Neural progenitor cell (in vitro differentiated cells): Measurements from ENCODE around the gene CRB2. TPM values are rescaled to one million over a fixed set of nuclear protein-coding genes. Genes with fewer than 3 reads are reported as not detected.

ENCODE experiments used
- DNase-seq: peaks from one replicate; pipeline ENCODE4 v3.0.0-alpha.2; 2016; ENCODE audit warnings: low spot score
- H2AFZ ChIP-seq: fragments of 200-600 bp; sonication (generic); replicated peaks from 2 replicates; pipeline ENCODE4 v1.6.1; 2016; ENCODE audit warnings: antibody characterized with exemption
- H3F3A ChIP-seq: fragments of 200-600 bp; sonication (generic); 2 replicates; pipeline ENCODE4 v1.6.1; 2016; ENCODE audit warnings: antibody characterized with exemption, low read depth
- H3K27ac ChIP-seq: fragments of 200-600 bp; sonication (generic); 2 replicates; pipeline ENCODE4 v1.5.1; 2016; ENCODE audit warnings: mild to moderate bottlenecking
- H3K27me3 ChIP-seq: fragments of 200-600 bp; sonication (generic); 2 replicates; pipeline ENCODE4 v1.6.1; 2016; ENCODE audit warnings: mild to moderate bottlenecking, moderate library complexity
- H3K36me3 ChIP-seq: fragments of 200-600 bp; sonication (generic); 2 replicates; pipeline ENCODE4 v1.5.1; 2016
- H3K4me1 ChIP-seq: fragments of 200-600 bp; sonication (generic); 2 replicates; pipeline ENCODE4 v1.6.1; 2016; ENCODE audit warnings: mixed run types
- H3K4me2 ChIP-seq: fragments of 200-600 bp; sonication (generic); 2 replicates; pipeline ENCODE4 v1.6.1; 2016
- H3K4me3 ChIP-seq: fragments of 200-600 bp; sonication (generic); 2 replicates; pipeline ENCODE4 v1.5.1; 2016
- H3K79me2 ChIP-seq: fragments of 200-600 bp; sonication (generic); 2 replicates; pipeline ENCODE4 v1.6.1; 2016; ENCODE audit warnings: low read depth
- H3K9ac ChIP-seq: fragments of 200-600 bp; sonication (generic); 2 replicates; pipeline ENCODE4 v1.6.1; 2016
- H3K9me3 ChIP-seq: fragments of 200-600 bp; sonication (generic); 2 replicates; pipeline ENCODE4 v1.5.1; 2016; ENCODE audit warnings: low read depth
- H4K20me1 ChIP-seq: fragments of 200-600 bp; sonication (generic); 2 replicates; pipeline ENCODE4 v1.6.1; 2016; ENCODE audit warnings: low read depth
- H3K27ac Mint-ChIP-seq: 3 replicates; pipeline ENCODE4 v1.8.0; 2021; ENCODE audit warnings: mixed read lengths
- H3K27me3 Mint-ChIP-seq: 2 replicates; pipeline ENCODE4 v1.8.0; 2022; ENCODE audit warnings: low read depth, mild to moderate bottlenecking, inconsistent platforms, moderate library complexity, mixed read lengths; ENCODE audit not compliant: insufficient read depth
- H3K36me3 Mint-ChIP-seq: 3 replicates; pipeline ENCODE4 v1.8.0; 2021; ENCODE audit warnings: mixed read lengths
- H3K4me1 Mint-ChIP-seq: 3 replicates; pipeline ENCODE4 v1.8.0; 2021; ENCODE audit warnings: mixed read lengths
- H3K4me3 Mint-ChIP-seq: 3 replicates; pipeline ENCODE4 v1.8.0; 2021; ENCODE audit warnings: mild to moderate bottlenecking, moderate library complexity, mixed read lengths
- H3K9me3 Mint-ChIP-seq: 3 replicates; pipeline ENCODE4 v1.8.0; 2020; ENCODE audit warnings: mixed read lengths
- EZH2 ChIP-seq: fragments of 200-600 bp; sonication (generic); IDR thresholded peaks from 2 replicates; pipeline ENCODE4 v1.6.1; 2017; ENCODE audit warnings: antibody characterized with exemption, mild to moderate bottlenecking, moderate library complexity
- EZH2phosphoT487 ChIP-seq: fragments of 200-600 bp; sonication (generic); IDR thresholded peaks from 2 replicates; pipeline ENCODE4 v1.6.1; 2017; ENCODE audit warnings: antibody characterized with exemption
- total RNA-seq: library from RNA; depleted of rRNA; stranded (reverse); fragments of >200 nt; gene quantifications from 2 replicates; pipeline ENCODE4 v1.2.3, GENCODE V29; 2015; ENCODE audit warnings: low replicate concordance
- TF ChIP-seq, protein P1 (sequence below): fragments of 200-600 bp; sonication (generic); IDR thresholded peaks from 2 replicates; pipeline ENCODE4 v1.5.1; 2017; ENCODE audit warnings: antibody characterized with exemption, mild to moderate bottlenecking

CRB2 gene
- total RNA-seq, 1 donor from 2014 or later: 18.5 TPM

DNA sequence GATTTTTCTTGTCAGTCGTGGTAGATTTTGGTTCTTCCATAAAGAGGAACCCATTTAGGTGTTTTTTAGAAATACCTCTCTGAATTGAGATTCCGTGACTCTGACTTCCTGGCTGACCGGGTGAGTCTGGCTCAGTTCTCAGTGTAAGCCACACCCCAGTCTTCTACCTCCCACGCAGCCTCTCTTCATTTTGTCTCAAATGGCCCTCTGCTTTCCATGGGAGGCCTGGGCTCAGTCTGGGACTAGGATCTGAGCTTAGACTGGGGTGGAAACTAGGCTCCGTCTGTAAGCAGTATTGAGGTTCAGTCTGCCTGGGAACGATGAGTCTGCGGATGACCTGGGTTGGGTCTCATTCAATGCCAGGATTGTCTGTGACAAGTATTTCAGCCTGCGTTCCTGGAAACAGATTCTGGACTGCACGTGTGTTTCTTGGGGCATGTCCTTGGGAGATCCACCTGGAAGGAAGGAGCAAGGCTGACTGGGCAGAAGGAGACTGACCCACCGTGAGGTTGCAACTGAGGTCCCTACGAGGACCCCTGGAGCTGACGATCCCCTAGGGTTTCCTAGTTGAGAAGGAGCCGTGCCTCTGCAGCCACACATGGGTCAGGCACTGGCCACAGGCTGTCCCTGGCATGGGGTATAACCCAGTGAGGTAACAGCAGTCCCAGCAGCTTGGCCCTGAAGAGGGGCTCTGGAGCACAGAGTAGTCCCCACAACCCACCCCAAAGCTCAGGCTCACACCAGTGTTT is 12.4 kb upstream of the CRB2 start:
- no peak overlapping the region for H3K4me2 ChIP-seq
- Mint-ChIP-seq H3K27ac (no peak overlapping the region), H3K27me3 (peaks cover 4% of the 10 kb centered on the region), H3K36me3 (no peaks in the 10 kb centered on the region), H3K4me1 (peaks cover 31% of the 10 kb centered on the region), H3K9me3 (no peaks in the 10 kb centered on the region), H3K4me3 (no peak overlapping the region)
- H3K27me3 ChIP-seq: no peaks in the 10 kb centered on the region
- no peak for DNase-seq
- TF ChIP-seq, protein P1, sequence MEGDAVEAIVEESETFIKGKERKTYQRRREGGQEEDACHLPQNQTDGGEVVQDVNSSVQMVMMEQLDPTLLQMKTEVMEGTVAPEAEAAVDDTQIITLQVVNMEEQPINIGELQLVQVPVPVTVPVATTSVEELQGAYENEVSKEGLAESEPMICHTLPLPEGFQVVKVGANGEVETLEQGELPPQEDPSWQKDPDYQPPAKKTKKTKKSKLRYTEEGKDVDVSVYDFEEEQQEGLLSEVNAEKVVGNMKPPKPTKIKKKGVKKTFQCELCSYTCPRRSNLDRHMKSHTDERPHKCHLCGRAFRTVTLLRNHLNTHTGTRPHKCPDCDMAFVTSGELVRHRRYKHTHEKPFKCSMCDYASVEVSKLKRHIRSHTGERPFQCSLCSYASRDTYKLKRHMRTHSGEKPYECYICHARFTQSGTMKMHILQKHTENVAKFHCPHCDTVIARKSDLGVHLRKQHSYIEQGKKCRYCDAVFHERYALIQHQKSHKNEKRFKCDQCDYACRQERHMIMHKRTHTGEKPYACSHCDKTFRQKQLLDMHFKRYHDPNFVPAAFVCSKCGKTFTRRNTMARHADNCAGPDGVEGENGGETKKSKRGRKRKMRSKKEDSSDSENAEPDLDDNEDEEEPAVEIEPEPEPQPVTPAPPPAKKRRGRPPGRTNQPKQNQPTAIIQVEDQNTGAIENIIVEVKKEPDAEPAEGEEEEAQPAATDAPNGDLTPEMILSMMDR: no peak
- TF ChIP-seq EZH2 (no peak), EZH2phosphoT487 (no peak)
- H3K4me3 ChIP-seq: no peak overlapping the region
- peaks cover 26% of the 10 kb centered on the region for H3F3A ChIP-seq
- H3K36me3 ChIP-seq: no peaks in the 10 kb centered on the region
- no peaks in the 10 kb centered on the region for H3K4me1 ChIP-seq
- no peaks in the 10 kb centered on the region for H4K20me1 ChIP-seq
- no peaks in the 10 kb centered on the region for H3K9me3 ChIP-seq
- no peak overlapping the region for H3K27ac ChIP-seq
- H2AFZ ChIP-seq: no peak overlapping the region
- no peaks in the 10 kb centered on the region for H3K79me2 ChIP-seq
- H3K9ac ChIP-seq: no peak overlapping the region

DNA sequence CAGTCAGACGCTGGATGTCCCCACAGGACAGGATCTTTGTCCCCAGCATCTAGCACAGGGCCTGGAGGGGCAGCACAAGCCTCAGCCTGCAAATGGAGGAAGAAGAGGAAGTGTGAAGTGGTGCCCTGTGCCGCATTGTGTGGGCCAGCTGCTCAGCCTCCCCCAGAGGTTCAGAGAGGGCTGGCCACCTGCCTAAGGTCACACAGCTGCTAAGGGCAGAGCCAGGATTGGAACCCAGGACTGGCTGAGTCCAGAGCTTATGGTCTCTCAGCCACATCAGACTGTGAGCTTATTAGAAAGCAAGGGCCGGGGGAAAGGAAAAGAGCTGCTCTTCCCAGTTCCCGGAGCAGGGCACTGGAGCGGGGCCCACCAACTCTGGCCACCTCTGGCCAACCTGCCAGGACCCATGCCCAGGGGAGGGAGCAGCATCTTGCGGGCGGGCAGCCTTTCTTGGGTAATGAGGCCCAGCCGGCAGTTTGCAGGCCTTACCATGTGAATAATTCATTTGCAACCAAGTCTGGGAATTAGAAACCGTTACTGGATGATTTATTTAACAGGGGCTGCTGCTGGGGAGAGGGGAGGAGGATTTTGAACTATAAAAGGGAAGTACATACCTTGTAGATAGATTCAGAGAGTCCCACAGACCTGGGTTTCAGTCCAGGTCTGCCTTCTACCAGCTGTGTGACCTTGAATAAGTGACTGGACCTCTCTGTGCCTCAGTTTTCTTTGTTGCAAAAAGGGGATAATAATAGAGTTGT is 11.6 kb upstream of the CRB2 start:
- H3K4me1 ChIP-seq: no peaks in the 10 kb centered on the region
- H3K9ac ChIP-seq: no peak overlapping the region
- no peaks in the 10 kb centered on the region for H3K79me2 ChIP-seq
- no peak overlapping the region for H3K4me2 ChIP-seq
- no peak overlapping the region for H2AFZ ChIP-seq
- Mint-ChIP-seq H3K27me3 (peaks cover 4% of the 10 kb centered on the region), H3K4me3 (no peak overlapping the region), H3K9me3 (no peaks in the 10 kb centered on the region), H3K36me3 (no peaks in the 10 kb centered on the region), H3K27ac (no peak overlapping the region), H3K4me1 (peaks cover 30% of the 10 kb centered on the region)
- peaks cover 29% of the 10 kb centered on the region for H3F3A ChIP-seq
- H3K9me3 ChIP-seq: no peaks in the 10 kb centered on the region
- no peak for DNase-seq
- H3K27me3 ChIP-seq: no peaks in the 10 kb centered on the region
- H3K27ac ChIP-seq: no peak overlapping the region
- H3K36me3 ChIP-seq: no peaks in the 10 kb centered on the region
- no peaks in the 10 kb centered on the region for H4K20me1 ChIP-seq
- no peak overlapping the region for H3K4me3 ChIP-seq
- TF ChIP-seq, protein P1: no peak
- no peak for TF ChIP-seq EZH2
- TF ChIP-seq EZH2phosphoT487: no peak

DNA sequence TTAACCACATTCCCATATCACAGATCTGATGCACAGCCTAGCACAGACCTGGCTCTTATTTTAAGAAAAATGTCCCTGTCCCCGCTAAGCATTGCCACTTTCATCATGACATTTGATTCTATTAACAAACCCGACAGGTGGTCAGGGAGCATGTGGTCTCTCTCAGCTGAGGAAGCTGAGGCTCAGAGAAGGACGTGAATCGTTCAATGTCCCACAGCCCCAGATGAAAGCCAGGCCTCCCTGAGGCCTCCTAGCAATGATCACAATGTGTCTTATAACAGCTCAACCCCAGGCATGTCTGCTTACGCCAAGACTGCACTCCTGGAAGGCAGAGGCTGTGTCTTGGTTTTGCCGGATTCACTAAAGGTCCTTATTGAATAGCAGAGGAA is 10.4 kb upstream of the CRB2 start:
- Histone ChIP-seq H3K4me1 (no peaks in the 10 kb centered on the region), H3K4me3 (no peak overlapping the region), H3F3A (peaks cover 29% of the 10 kb centered on the region), H3K36me3 (no peaks in the 10 kb centered on the region), H3K9ac (no peak overlapping the region), H3K27ac (no peak overlapping the region), H3K9me3 (no peaks in the 10 kb centered on the region), H4K20me1 (no peaks in the 10 kb centered on the region), H2AFZ (no peak overlapping the region), H3K4me2 (no peak overlapping the region), H3K79me2 (no peaks in the 10 kb centered on the region), H3K27me3 (no peaks in the 10 kb centered on the region)
- no peaks in the 10 kb centered on the region for H3K9me3 Mint-ChIP-seq
- H3K36me3 Mint-ChIP-seq: no peaks in the 10 kb centered on the region
- DNase-seq: no peak
- peaks cover 21% of the 10 kb centered on the region for H3K4me1 Mint-ChIP-seq
- H3K27me3 Mint-ChIP-seq: peaks cover 2% of the 10 kb centered on the region
- no peak overlapping the region for H3K4me3 Mint-ChIP-seq
- peak overlapping the region; percentile 59 for H3K27ac Mint-ChIP-seq
- TF ChIP-seq EZH2 (no peak), EZH2phosphoT487 (no peak)
- TF ChIP-seq, protein P1: no peak
